ENCODE data around the gene LYPD5. TPM values are rescaled to one million over a fixed set of nuclear protein-coding genes. Genes with fewer than 3 reads are reported as not detected.

LYPD5 gene
- total and polyA plus RNA-seq, 2 of the 8 experiments (the other 6 are each of a cell fraction or from before 2014, with no cell fraction given): 0.74 to 4.3 TPM

GRCh38 chr19:43781630-43782310 is 20.5 kb downstream of the LYPD5 start (continued):
- TF ChIP-seq CREB1 (IDR thresholded peaks at IDR 0.05) (no peak), CHD1 (IDR thresholded peaks at IDR 0.05; ENCODE audit: low read depth, low read length) (no peak), SIX5 (IDR thresholded peaks at IDR 0.05; ENCODE audit: low read depth, low read length) (no peak), EZH2 (IDR thresholded peaks at IDR 0.05; ENCODE audit: low read depth, low read length, severe bottlenecking) (no peak), RNF2 (IDR thresholded peaks at IDR 0.05; ENCODE audit: borderline replicate concordance, low read depth, low read length, missing control alignments, poor library complexity, severe bottlenecking) (no peak), SAP30 (IDR thresholded peaks at IDR 0.05; ENCODE audit: insufficient read depth, insufficient replicate concordance, low read length) (no peak), CHD7 (IDR thresholded peaks at IDR 0.05; ENCODE audit: insufficient replicate concordance, low read length) (no peak), HDAC2 (IDR thresholded peaks at IDR 0.05; ENCODE audit: borderline replicate concordance in 1 of 2, low read depth in 2 of 2, low read length in 2 of 2) (no peak), TAF1 (IDR thresholded peaks at IDR 0.05; ENCODE audit: low read depth, low read length) (no peak), SUZ12 (IDR thresholded peaks at IDR 0.05; ENCODE audit: low read length) (no peak)
